Endothelial cell of umbilical vein (primary cell): ENCODE measurements around the gene PCMTD2. TPM values are rescaled to one million over a fixed set of nuclear protein-coding genes. Genes with fewer than 3 reads are reported as not detected.

Experiments used
- BruUV-seq: library from RNA; stranded (reverse); fragments of 400-500 nt; replicated peaks from 2 replicates; lab custom pipeline; 2021; lab: Mats Ljungman, UMichigan
- CTCF ChIA-PET: fragments of 300-600, 350-600 bp; sonication (Branson Sonifier 250); formaldehyde crosslinking; loops from one replicate; lab custom pipeline; 2021; ENCODE audit warnings: antibody characterized with exemption, inconsistent platforms; lab: Charles Lee
- POLR2A ChIA-PET: fragments of 300-600, 350-600 bp; sonication (Branson Sonifier 250); formaldehyde crosslinking; loops from one replicate; lab custom pipeline; 2021; ENCODE audit warnings: antibody characterized with exemption, inconsistent platforms; lab: Charles Lee
- DNase-seq: peaks from one replicate; pipeline ENCODE4 v3.0.0-alpha.2; 2011; ENCODE audit warnings: low read depth, low spot score
- FAIRE-seq: peaks from 2 replicates; lab custom pipeline; 2011; peaks lifted over from hg19 to GRCh38; lab: Jason Lieb, UNC
- H2AFZ ChIP-seq: 2 replicates; pipeline ENCODE4 v1.6.0; 2012; ENCODE audit warnings: low read depth, low read length, control low read depth, inconsistent platforms
- H3K27ac ChIP-seq: 2 replicates; pipeline ENCODE4 v1.5.1; 2011; ENCODE audit warnings: low read depth, mild to moderate bottlenecking, control low read depth, low read length, moderate library complexity; ENCODE audit not compliant: insufficient read depth
- H3K27me3 ChIP-seq, 2 experiments: 2 replicates each; pipeline versions ENCODE4 v1.6.0 to v1.6.1; 2011; ENCODE audit warnings: low read length in 2 of 2, mixed read lengths in 1 of 2; ENCODE audit not compliant: control insufficient read depth in 2 of 2, insufficient read depth in 2 of 2
- H3K36me3 ChIP-seq, 2 experiments: 2 replicates in 1 of 2; 3 replicates in 1 of 2; pipeline ENCODE4 v1.5.1; 2011; ENCODE audit warnings: low read length in 2 of 2, mild to moderate bottlenecking in 1 of 2, moderate library complexity in 1 of 2; ENCODE audit not compliant: control insufficient read depth in 2 of 2, insufficient read depth in 2 of 2; ENCODE audit errors: extremely low read depth in 1 of 2
- H3K4me1 ChIP-seq: 3 replicates; pipeline ENCODE4 v1.5.1; 2011; ENCODE audit warnings: mild to moderate bottlenecking, low read length; ENCODE audit not compliant: control insufficient read depth, insufficient read depth; ENCODE audit errors: extremely low read depth
- H3K4me2 ChIP-seq: 2 replicates; pipeline ENCODE4 v1.6.1; 2011; ENCODE audit warnings: low read length, control low read depth, mixed read lengths; ENCODE audit not compliant: insufficient read depth
- H3K4me3 ChIP-seq, 3 experiments: fragments of 200-600 bp in 1 of 3; sonication (generic), shearing (Covaris generic) in 1 of 3; replicated peaks in 1 of 3; 2 replicates each; pipeline ENCODE4 v1.5.1; 2011 to 2016; ENCODE audit warnings: control low read depth in 3 of 3, low read length in 3 of 3, mild to moderate bottlenecking in 2 of 3, inconsistent platforms in 1 of 3, low read depth in 1 of 3, moderate library complexity in 1 of 3; ENCODE audit not compliant: insufficient read depth in 1 of 3
- H3K79me2 ChIP-seq: 2 replicates; pipeline ENCODE4 v1.6.0; 2012; ENCODE audit warnings: low read length, inconsistent platforms; ENCODE audit not compliant: control insufficient read depth, insufficient read depth
- H3K9ac ChIP-seq: replicated peaks from 2 replicates; pipeline ENCODE3; 2011; ENCODE audit warnings: low read length, control low read depth; ENCODE audit not compliant: insufficient read depth; ENCODE audit errors: extremely low read depth
- H3K9me1 ChIP-seq: replicated peaks from 3 replicates; pipeline ENCODE4 v1.6.0; 2011; ENCODE audit warnings: mild to moderate bottlenecking, low read length; ENCODE audit not compliant: control insufficient read depth, insufficient read depth; ENCODE audit errors: extremely low read depth
- H3K9me3 ChIP-seq: replicated peaks from 2 replicates; pipeline ENCODE4 v1.5.1; 2012; ENCODE audit warnings: low read length, inconsistent platforms; ENCODE audit not compliant: control insufficient read depth, insufficient read depth
- H4K20me1 ChIP-seq: replicated peaks from 2 replicates; pipeline ENCODE3; 2011; ENCODE audit warnings: mild to moderate bottlenecking, low read length; ENCODE audit not compliant: control insufficient read depth, insufficient read depth; ENCODE audit errors: extremely low read depth
- EZH2 ChIP-seq: IDR thresholded peaks from 2 replicates; pipeline ENCODE4 v1.6.1; 2012; ENCODE audit warnings: borderline replicate concordance, low read depth, mild to moderate bottlenecking, moderate library complexity, low read length, inconsistent platforms; ENCODE audit not compliant: severe bottlenecking
- FOS ChIP-seq: IDR thresholded peaks from 2 replicates; pipeline ENCODE4 v1.6.1; 2011; ENCODE audit warnings: mild to moderate bottlenecking, low read length, moderate library complexity, borderline replicate concordance; ENCODE audit not compliant: insufficient read depth
- GATA2 ChIP-seq: IDR thresholded peaks from 2 replicates; pipeline ENCODE4 v1.7.0; 2011; ENCODE audit warnings: low read depth, mild to moderate bottlenecking, moderate library complexity, mixed read lengths, low read length; ENCODE audit not compliant: insufficient read length, insufficient read depth
- JUN ChIP-seq: IDR thresholded peaks from 2 replicates; pipeline ENCODE4 v1.6.1; 2011; ENCODE audit warnings: borderline replicate concordance, low read depth; ENCODE audit not compliant: insufficient read length, insufficient read depth
- MAX ChIP-seq: IDR thresholded peaks from 2 replicates; pipeline ENCODE4 v1.6.1; 2011; ENCODE audit not compliant: insufficient read depth, insufficient read length
- MYC ChIP-seq: IDR thresholded peaks from one replicate; pipeline ENCODE4 v1.6.1; 2011; ENCODE audit warnings: mild to moderate bottlenecking, low read depth, low read length
- POLR2A ChIP-seq: IDR thresholded peaks from 2 replicates; pipeline ENCODE4 v1.6.1; 2012; ENCODE audit warnings: low read depth, mild to moderate bottlenecking, control low read depth, low read length
- POLR2AphosphoS5 ChIP-seq: IDR thresholded peaks from 2 replicates; pipeline ENCODE4 v1.6.1; 2012; ENCODE audit warnings: low read depth, mild to moderate bottlenecking, control low read depth, low read length, moderate library complexity; ENCODE audit not compliant: insufficient read depth
- dilution Hi-C: fragments of 300-500 bp; cut with MboI; formaldehyde crosslinking; loops from one replicate; pipeline ENCODE4 v1.15.0; 2019; ENCODE audit warnings: low sequenced_read_pairs; ENCODE audit not compliant: extremely low pct_ligation_motif_present
- intact Hi-C: fragments of 100-400 bp; cut with micrococcal nuclease; formaldehyde crosslinking; loops from one replicate; pipeline ENCODE4 v1.10.0; 2022
- polyA plus RNA-seq, 4 experiments: library from polyadenylated mRNA; depleted of rRNA in 3 of 4; stranded (reverse) in 3 of 4; unstranded in 1 of 4; fragments of >200 nt; gene quantifications; 2 replicates each; pipeline versions ENCODE4 v1.2.1 to v1.2.3, GENCODE V29; 2011 to 2012; ENCODE audit warnings: missing spikeins in 1 of 4
- total RNA-seq: library from RNA; stranded (reverse); gene quantifications from 2 replicates; pipeline ENCODE4 v1.2.3, GENCODE V29; 2021
- TF ChIP-seq, protein P1 (sequence below), 2 donors: IDR thresholded peaks; 1 replicate in 1 of 2; 2 replicates in 1 of 2; pipeline ENCODE4 v1.5.1; 2011; ENCODE audit warnings: low read length in 2 of 2, mild to moderate bottlenecking in 2 of 2, moderate library complexity in 2 of 2, control low read depth in 1 of 2, inconsistent platforms in 1 of 2, low read depth in 1 of 2; ENCODE audit not compliant: insufficient read depth in 1 of 2; ENCODE audit errors: extremely low read depth in 1 of 2

Gene PCMTD2
- total and polyA plus RNA-seq, 2 donors (not counting 3 experiments of a cell fraction or from before 2014, with no cell fraction given), result 27.4 to 45.7 TPM

GRCh38 chr20:64212755-64213154 is 42.8 kb upstream of the PCMTD2 start:
- intact Hi-C loops (no loop called here), dilution Hi-C loops (no loop called here)
- H3K9me1 ChIP-seq, result no peaks in the 10 kb centered on the region
- no peak overlapping the region for H3K4me2 ChIP-seq
- DNase-seq, result no peak
- no peaks in the 10 kb centered on the region for H3K27me3 ChIP-seq
- no TSS peak for BruUV-seq
- no peak for FAIRE-seq
- CTCF ChIA-PET, result no interaction called here
- POLR2A ChIA-PET, result no interaction called here
- no peaks in the 10 kb centered on the region for H3K4me1 ChIP-seq
- no peak overlapping the region for H2AFZ ChIP-seq
- no peaks in the 10 kb centered on the region for H3K79me2 ChIP-seq
- H3K9me3 ChIP-seq, result no peaks in the 10 kb centered on the region
- no peaks in the 10 kb centered on the region for H3K36me3 ChIP-seq
- no peak overlapping the region for H3K27ac ChIP-seq
- TF ChIP-seq FOS (no peak), GATA2 (no peak), EZH2 (no peak), POLR2AphosphoS5 (no peak), POLR2A (no peak), JUN (no peak), MAX (no peak), MYC (no peak)
- TF ChIP-seq, protein P1, sequence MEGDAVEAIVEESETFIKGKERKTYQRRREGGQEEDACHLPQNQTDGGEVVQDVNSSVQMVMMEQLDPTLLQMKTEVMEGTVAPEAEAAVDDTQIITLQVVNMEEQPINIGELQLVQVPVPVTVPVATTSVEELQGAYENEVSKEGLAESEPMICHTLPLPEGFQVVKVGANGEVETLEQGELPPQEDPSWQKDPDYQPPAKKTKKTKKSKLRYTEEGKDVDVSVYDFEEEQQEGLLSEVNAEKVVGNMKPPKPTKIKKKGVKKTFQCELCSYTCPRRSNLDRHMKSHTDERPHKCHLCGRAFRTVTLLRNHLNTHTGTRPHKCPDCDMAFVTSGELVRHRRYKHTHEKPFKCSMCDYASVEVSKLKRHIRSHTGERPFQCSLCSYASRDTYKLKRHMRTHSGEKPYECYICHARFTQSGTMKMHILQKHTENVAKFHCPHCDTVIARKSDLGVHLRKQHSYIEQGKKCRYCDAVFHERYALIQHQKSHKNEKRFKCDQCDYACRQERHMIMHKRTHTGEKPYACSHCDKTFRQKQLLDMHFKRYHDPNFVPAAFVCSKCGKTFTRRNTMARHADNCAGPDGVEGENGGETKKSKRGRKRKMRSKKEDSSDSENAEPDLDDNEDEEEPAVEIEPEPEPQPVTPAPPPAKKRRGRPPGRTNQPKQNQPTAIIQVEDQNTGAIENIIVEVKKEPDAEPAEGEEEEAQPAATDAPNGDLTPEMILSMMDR (IDR thresholded peaks at IDR 0.05; ENCODE audit: extremely low read depth in 1 of 2, insufficient read depth in 1 of 2, low read depth in 1 of 2, low read length in 2 of 2), result no peak
- no peaks in the 10 kb centered on the region for H4K20me1 ChIP-seq
- no peak overlapping the region for H3K9ac ChIP-seq
- no peak overlapping the region for H3K4me3 ChIP-seq
